Smooth muscle cell (in vitro differentiated cells): ENCODE measurements around the gene THADA. TPM values are rescaled to one million over a fixed set of nuclear protein-coding genes. Genes with fewer than 3 reads are reported as not detected.

Source experiments
- DNase-seq: peaks from one replicate; lab custom pipeline; 2025; ENCODE audit not compliant: unreplicated experiment; lab: John Stamatoyannopoulos, UW
- H2AFZ ChIP-seq: fragments of 200-600 bp; sonication (generic); 2 replicates; pipeline ENCODE4 v1.6.0; 2016; ENCODE audit warnings: antibody characterized with exemption, low read depth, mild to moderate bottlenecking
- H3F3A ChIP-seq: fragments of 200-600 bp; sonication (generic); 2 replicates; pipeline ENCODE4 v1.6.0; 2017; ENCODE audit warnings: antibody characterized with exemption, low read depth
- H3K27ac ChIP-seq: fragments of 200-600 bp; sonication (generic); 2 replicates; pipeline ENCODE4 v1.5.1; 2016; ENCODE audit warnings: low read depth, mild to moderate bottlenecking
- H3K27me3 ChIP-seq: fragments of 200-600 bp; sonication (generic); 2 replicates; pipeline ENCODE4 v1.6.1; 2016; ENCODE audit warnings: low read depth, mild to moderate bottlenecking
- H3K36me3 ChIP-seq: fragments of 200-600 bp; sonication (generic); 2 replicates; pipeline ENCODE4 v1.5.1; 2016; ENCODE audit warnings: low read depth
- H3K4me1 ChIP-seq: fragments of 200-600 bp; sonication (generic); 2 replicates; pipeline ENCODE4 v1.5.1; 2016; ENCODE audit warnings: low read depth
- H3K4me2 ChIP-seq: fragments of 200-600 bp; sonication (generic); 2 replicates; pipeline ENCODE4 v1.6.0; 2016; ENCODE audit warnings: mild to moderate bottlenecking
- H3K4me3 ChIP-seq: fragments of 200-600 bp; sonication (generic); 2 replicates; pipeline ENCODE4 v1.5.1; 2016; ENCODE audit warnings: mild to moderate bottlenecking
- H3K79me2 ChIP-seq: fragments of 200-600 bp; sonication (generic); 2 replicates; pipeline ENCODE4 v1.6.0; 2016; ENCODE audit warnings: low read depth, mild to moderate bottlenecking
- H3K9ac ChIP-seq: fragments of 200-600 bp; sonication (generic); 2 replicates; pipeline ENCODE4 v1.6.0; 2016; ENCODE audit warnings: low read depth
- H3K9me3 ChIP-seq: fragments of 200-600 bp; sonication (generic); replicated peaks from 2 replicates; pipeline ENCODE4 v1.5.1; 2016; ENCODE audit warnings: low read depth
- H4K20me1 ChIP-seq: fragments of 200-600 bp; sonication (generic); 2 replicates; pipeline ENCODE4 v1.6.0; 2016; ENCODE audit warnings: low read depth
- CTCF ChIP-seq: fragments of 200-600 bp; sonication (generic); IDR thresholded peaks from 2 replicates; pipeline ENCODE4 v1.5.1; 2017; ENCODE audit warnings: borderline replicate concordance, mild to moderate bottlenecking, antibody characterized with exemption; ENCODE audit not compliant: insufficient read depth, poor library complexity, severe bottlenecking
- WGBS: methylation state at CpG from one replicate; pipeline ENCODE4 v1.1.7; 2016; ENCODE audit warnings: low lambda C conversion rate; 5-methylcytosine and 5-hydroxymethylcytosine counted together
- polyA plus RNA-seq: library from polyadenylated mRNA; unstranded; fragments of >200 nt; fragmentation: Nextera tagmentation; extraction: Ambion mirVana; gene quantifications from 2 replicates; pipeline ENCODE4 v1.2.1, GENCODE V29; 2016
- total RNA-seq: library from RNA; depleted of rRNA; stranded (reverse); fragments of >200 nt; gene quantifications from 2 replicates; pipeline ENCODE4 v1.2.3, GENCODE V29; 2014

THADA gene
- total and polyA plus RNA-seq, 2 experiments from 2014 or later, result 11.3 to 20.9 TPM

- no peaks in the 10 kb centered on the region for H3K27me3 ChIP-seq
- no peak overlapping the region for H2AFZ ChIP-seq
- no peaks in the 10 kb centered on the region for H4K20me1 ChIP-seq
- no peaks in the 10 kb centered on the region for H3K79me2 ChIP-seq
- H3K9ac ChIP-seq, result no peak overlapping the region
- H3F3A ChIP-seq, result peaks cover 20% of the 10 kb centered on the region
- peaks cover 25% of the 10 kb centered on the region for H3K4me1 ChIP-seq
- H3K4me3 ChIP-seq, result no peak overlapping the region
- no peak for TF ChIP-seq CTCF
- no peak for DNase-seq
- peak overlapping the region; percentile 69 for H3K4me2 ChIP-seq
- H3K27ac ChIP-seq, result no peak overlapping the region
- WGBS, result 33% methylated on average over 7 of the region's 7 CpGs
- no peaks in the 10 kb centered on the region for H3K36me3 ChIP-seq
- H3K9me3 ChIP-seq, result no peaks in the 10 kb centered on the region
Measured at GRCh38 chr2:43464590-43464989, 131.2 kb downstream of the THADA start.

- TF ChIP-seq CTCF, result no peak
- H3K9ac ChIP-seq, result no peak overlapping the region
- DNase-seq, result no peak
Measured at GRCh38 chr2:43462866-43463641, 132.8 kb downstream of the THADA start.

GRCh38 chr2:43461453-43462073 is 134.3 kb downstream of the THADA start:
- Histone ChIP-seq H3K36me3 (no peaks in the 10 kb centered on the region), H3K4me3 (no peak overlapping the region), H4K20me1 (no peaks in the 10 kb centered on the region), H3K27ac (no peak overlapping the region), H3K79me2 (no peaks in the 10 kb centered on the region), H3K9ac (no peak overlapping the region), H3K4me2 (no peak overlapping the region), H3K9me3 (no peaks in the 10 kb centered on the region), H3F3A (peaks cover 14% of the 10 kb centered on the region), H2AFZ (no peak overlapping the region), H3K27me3 (no peaks in the 10 kb centered on the region), H3K4me1 (peaks cover 18% of the 10 kb centered on the region)
- WGBS, result 83% methylated on average over 3 of the region's 3 CpGs
- no peak for DNase-seq
- TF ChIP-seq CTCF, result no peak

More at GRCh38 chr2:43462866-43463641, 132.8 kb downstream of the THADA start:
- H3K4me3 ChIP-seq, result no peak overlapping the region
- whole genome bisulfite sequencing, result 65% methylated on average over 4 of the region's 4 CpGs
- H3K27ac ChIP-seq, result no peak overlapping the region
- no peaks in the 10 kb centered on the region for H4K20me1 ChIP-seq
- no peaks in the 10 kb centered on the region for H3K9me3 ChIP-seq
- H3K79me2 ChIP-seq, result no peaks in the 10 kb centered on the region
- H3K36me3 ChIP-seq, result no peaks in the 10 kb centered on the region
- no peak overlapping the region for H2AFZ ChIP-seq
- peaks cover 25% of the 10 kb centered on the region for H3K4me1 ChIP-seq
- H3K27me3 ChIP-seq, result no peaks in the 10 kb centered on the region
- H3K4me2 ChIP-seq, result peak overlapping the region; percentile 44
- peaks cover 20% of the 10 kb centered on the region for H3F3A ChIP-seq
